ENCODE results near the gene IL31RA. TPM values are rescaled to one million over a fixed set of nuclear protein-coding genes. Genes with fewer than 3 reads are reported as not detected.

The IL31RA gene
- total and polyA plus RNA-seq, 7 experiments from 2014 or later: 0.39 to 1.5 TPM; not detected in 5

DNA sequence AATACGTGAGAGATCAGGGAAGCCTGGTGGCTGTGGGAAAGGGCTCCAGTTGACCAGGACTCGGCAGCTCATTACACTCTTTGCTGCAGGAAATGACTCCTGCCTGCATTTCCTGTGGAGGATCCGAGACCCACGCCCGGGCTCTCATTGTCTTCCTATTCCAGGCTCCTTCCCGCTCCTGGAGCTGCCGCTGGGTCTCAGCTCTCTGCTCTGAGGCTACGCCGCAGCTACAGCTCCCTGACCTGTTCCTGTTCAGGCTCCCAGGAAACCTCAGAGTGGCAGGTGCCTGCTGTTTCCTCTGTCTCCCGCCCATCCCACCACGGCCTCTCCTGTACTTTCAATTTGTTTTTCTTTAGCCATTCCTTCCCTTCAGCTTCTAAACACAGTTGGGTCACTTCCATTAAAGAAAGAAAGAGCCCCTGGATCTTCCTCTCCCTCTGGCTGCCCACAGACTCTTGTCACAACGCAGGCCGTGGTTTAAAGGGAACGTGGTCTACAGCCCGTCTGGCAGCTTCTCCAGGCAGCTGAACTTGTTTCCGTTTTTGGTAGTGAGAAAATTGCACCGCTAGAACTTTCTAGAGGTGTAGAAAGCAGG lies 72.1 kb downstream of the IL31RA start:
- Mint-ChIP-seq H3K27me3 (no peaks in the 10 kb centered on the region), H3K4me1 (peaks cover 16 to 37% (median 21%) of the 10 kb centered on the region in 7 donors), H3K36me3 (peaks cover 0 to 4% (median 0%) of the 10 kb centered on the region in 5 donors), H3K4me3 (peak overlapping the region; percentile 90 to 100 (median 94)), H3K27ac (peak overlapping the region; percentile 5 to 93 (median 73)), H3K9me3 (peaks cover 0 to 5% (median 0%) of the 10 kb centered on the region in 11 donors)
- no peaks in the 10 kb centered on the region for H3K27me3 ChIP-seq (ENCODE audit: control insufficient read depth in 2 of 2, insufficient read depth in 2 of 2, low read length in 2 of 2)
- ChIA-PET POLR2A (interaction anchor here (0.8 to 1.8 kb wide), 2 partner anchors 9 to 1252 kb away, joined by 4 read pairs; no protein-coding TSS in a partner anchor), CTCF (interaction anchor here (1.4 kb wide), 1 partner anchor 13 kb away, joined by 5 read pairs; no protein-coding TSS in a partner anchor)
- H3K4me1 ChIP-seq (ENCODE audit: control insufficient read depth in 2 of 2, insufficient read depth in 2 of 2, low read length in 2 of 2): peaks cover 7 to 9% of the 10 kb centered on the region in 2 donors
- peak overlapping the region; percentile 25 for H3K27ac ChIP-seq (ENCODE audit: low read depth, low read length)
- no peaks in the 10 kb centered on the region for H3K36me3 ChIP-seq (ENCODE audit: control insufficient read depth in 2 of 3, insufficient read depth in 3 of 3, low read length in 3 of 3)
- H3K9me3 ChIP-seq (ENCODE audit: control insufficient read depth in 2 of 3, low read length in 3 of 3): no peaks in the 10 kb centered on the region
- H3K4me3 ChIP-seq (ENCODE audit: low read length): peak overlapping the region; percentile 69
- intact Hi-C loops (cut with micrococcal nuclease): loop anchor here in 1 of 2 donors (5.0 kb wide), 1 partner anchor 211 kb away; the partner anchor contains the start of gene SLC38A9
- DNase-seq (peak in 1 of 9 donors; percentile 30), ATAC-seq (peak; percentile 64)

DNA sequence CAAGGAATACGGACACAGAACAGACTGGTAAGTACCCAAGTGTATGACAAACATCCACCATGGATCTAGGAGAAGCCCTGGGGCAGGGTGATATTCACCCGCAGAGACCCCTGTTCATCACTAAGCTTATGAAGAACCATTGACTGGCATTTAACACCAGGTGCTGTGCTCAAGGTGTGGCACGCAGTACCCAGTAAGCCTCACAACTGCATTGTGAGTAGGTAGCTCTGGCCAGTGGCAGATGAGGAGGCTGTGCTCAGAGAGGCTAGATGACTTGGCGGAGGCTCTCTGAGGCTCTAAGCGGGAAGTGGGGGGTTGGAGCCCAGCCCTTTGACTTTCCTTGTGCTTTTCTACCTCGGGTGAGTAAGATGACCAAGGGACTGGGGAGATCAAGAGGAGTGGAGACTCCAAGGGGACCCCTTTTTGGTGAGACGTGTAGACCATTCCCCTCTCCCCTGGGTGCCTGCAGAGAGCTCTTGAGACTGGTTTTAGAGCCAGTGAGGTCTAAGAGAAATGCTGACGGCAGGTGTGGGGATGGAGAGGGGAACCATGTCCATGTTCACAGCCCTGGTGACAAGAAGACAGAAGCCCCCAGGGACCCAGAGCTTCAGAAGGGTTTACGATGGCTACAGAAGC lies 72.8 kb downstream of the IL31RA start:
- intact Hi-C loops (cut with micrococcal nuclease): loop anchor here in 1 of 2 donors (5.0 kb wide), 1 partner anchor 212 kb away; the partner anchor contains the start of gene SLC38A9
- Mint-ChIP-seq H3K4me1 (peaks cover 16 to 31% (median 21%) of the 10 kb centered on the region in 7 donors), H3K27me3 (no peaks in the 10 kb centered on the region), H3K27ac (peak overlapping the region in 3 of 9 donors; percentile 43 to 93 (median 87)), H3K4me3 (peak overlapping the region; percentile 90 to 100 (median 94)), H3K36me3 (peaks cover 0 to 4% (median 0%) of the 10 kb centered on the region in 5 donors), H3K9me3 (peaks cover 0 to 5% (median 0%) of the 10 kb centered on the region in 11 donors)
- CTCF ChIA-PET: interaction anchor here (1.4 kb wide), 1 partner anchor 12 kb away, joined by 5 read pairs; no protein-coding TSS in a partner anchor
- Histone ChIP-seq H3K4me3 (ENCODE audit: low read length) (no peak overlapping the region), H3K27ac (ENCODE audit: low read depth, low read length) (no peak overlapping the region), H3K4me1 (ENCODE audit: control insufficient read depth in 2 of 2, insufficient read depth in 2 of 2, low read length in 2 of 2) (peaks cover 7 to 9% of the 10 kb centered on the region in 2 donors), H3K27me3 (ENCODE audit: control insufficient read depth in 2 of 2, insufficient read depth in 2 of 2, low read length in 2 of 2) (no peaks in the 10 kb centered on the region), H3K36me3 (ENCODE audit: control insufficient read depth in 2 of 3, insufficient read depth in 3 of 3, low read length in 3 of 3) (no peaks in the 10 kb centered on the region), H3K9me3 (ENCODE audit: control insufficient read depth in 2 of 3, low read length in 3 of 3) (no peaks in the 10 kb centered on the region)
- POLR2A ChIA-PET: interaction anchor here (1.8 kb wide), 1 partner anchor 8 kb away, joined by 4 read pairs; no protein-coding TSS in a partner anchor
- ATAC-seq (peak; percentile 16), DNase-seq (no peak)

DNA sequence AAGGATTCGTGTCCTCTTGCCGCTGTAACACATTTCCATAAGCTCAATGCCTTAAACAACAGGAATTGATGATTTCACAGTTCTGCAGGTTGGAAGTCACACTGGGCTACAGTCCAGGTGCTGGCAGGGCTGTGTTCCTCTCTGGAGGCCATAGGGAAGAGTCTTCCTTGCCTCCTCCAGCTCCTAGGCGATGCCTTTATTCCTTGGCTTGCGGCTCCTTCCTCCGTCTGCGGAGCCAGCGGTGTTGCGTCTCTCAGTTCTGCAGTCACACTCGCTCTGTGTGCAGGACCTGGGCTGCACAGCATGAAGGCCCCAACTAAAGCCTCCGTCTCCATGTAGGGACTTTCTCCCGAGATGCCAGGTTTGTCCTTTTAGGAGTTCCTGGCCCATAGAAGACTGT lies 73.6 kb downstream of the IL31RA start:
- Histone ChIP-seq H3K27ac (ENCODE audit: low read depth, low read length) (no peak overlapping the region), H3K9me3 (ENCODE audit: control insufficient read depth in 2 of 3, low read length in 3 of 3) (no peaks in the 10 kb centered on the region), H3K4me1 (ENCODE audit: control insufficient read depth in 2 of 2, insufficient read depth in 2 of 2, low read length in 2 of 2) (peaks cover 7 to 9% of the 10 kb centered on the region in 2 donors), H3K36me3 (ENCODE audit: control insufficient read depth in 2 of 3, insufficient read depth in 3 of 3, low read length in 3 of 3) (no peaks in the 10 kb centered on the region), H3K4me3 (ENCODE audit: low read length) (no peak overlapping the region), H3K27me3 (ENCODE audit: control insufficient read depth in 2 of 2, insufficient read depth in 2 of 2, low read length in 2 of 2) (no peaks in the 10 kb centered on the region)
- ChIA-PET POLR2A (no interaction called here), CTCF (no interaction called here)
- DNase-seq (no peak), ATAC-seq (no peak)
- Mint-ChIP-seq H3K27me3 (no peaks in the 10 kb centered on the region), H3K9me3 (peaks cover 0 to 5% (median 0%) of the 10 kb centered on the region in 11 donors), H3K27ac (no peak overlapping the region), H3K4me1 (peaks cover 9 to 24% (median 14%) of the 10 kb centered on the region in 7 donors), H3K4me3 (peak overlapping the region in 4 of 10 donors; percentile 3 to 71 (median 15)), H3K36me3 (no peaks in the 10 kb centered on the region)
- intact Hi-C loops (cut with micrococcal nuclease): loop anchor here in 1 of 2 donors (5.0 kb wide), 1 partner anchor 212 kb away; the partner anchor contains the start of gene SLC38A9

DNA sequence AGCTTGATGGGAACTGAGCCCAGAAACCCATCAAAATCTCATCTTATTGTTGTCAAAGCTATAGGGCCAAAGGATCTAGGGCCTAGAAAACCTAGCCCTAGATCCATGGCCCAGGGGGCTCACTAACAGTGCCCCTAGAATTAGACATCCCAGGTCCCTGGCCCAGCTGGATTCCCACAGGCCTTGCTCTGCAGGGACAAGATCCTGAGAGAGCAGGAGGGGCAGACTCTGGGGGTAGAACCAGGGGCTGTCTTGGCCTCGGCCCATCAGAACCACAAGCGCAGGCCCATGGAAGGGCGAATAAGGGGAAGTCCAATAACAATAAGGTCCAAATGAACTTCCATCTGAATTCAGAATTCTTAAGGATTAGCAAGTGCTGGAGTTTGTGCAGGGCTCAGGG lies 74.0 kb downstream of the IL31RA start:
- DNase-seq (no peak), ATAC-seq (no peak)
- peaks cover 7 to 9% of the 10 kb centered on the region in 2 donors for H3K4me1 ChIP-seq (ENCODE audit: control insufficient read depth in 2 of 2, insufficient read depth in 2 of 2, low read length in 2 of 2)
- ChIA-PET CTCF (no interaction called here), POLR2A (no interaction called here)
- intact Hi-C loops (cut with micrococcal nuclease): no loop called here
- H3K27me3 Mint-ChIP-seq: no peaks in the 10 kb centered on the region
- peak overlapping the region in 2 of 10 donors; percentile 17 to 71 for H3K4me3 Mint-ChIP-seq
- no peaks in the 10 kb centered on the region for H3K27me3 ChIP-seq (ENCODE audit: control insufficient read depth in 2 of 2, insufficient read depth in 2 of 2, low read length in 2 of 2)
- H3K9me3 ChIP-seq (ENCODE audit: control insufficient read depth in 2 of 3, low read length in 3 of 3): no peaks in the 10 kb centered on the region
- H3K36me3 ChIP-seq (ENCODE audit: control insufficient read depth in 2 of 3, insufficient read depth in 3 of 3, low read length in 3 of 3): no peaks in the 10 kb centered on the region
- no peak overlapping the region for H3K27ac ChIP-seq (ENCODE audit: low read depth, low read length)
- H3K4me1 Mint-ChIP-seq: peaks cover 9 to 19% (median 13%) of the 10 kb centered on the region in 7 donors
- H3K27ac Mint-ChIP-seq: no peak overlapping the region
- H3K4me3 ChIP-seq (ENCODE audit: low read length): no peak overlapping the region
- peaks cover 0 to 5% (median 0%) of the 10 kb centered on the region in 11 donors for H3K9me3 Mint-ChIP-seq
- no peaks in the 10 kb centered on the region for H3K36me3 Mint-ChIP-seq

DNA sequence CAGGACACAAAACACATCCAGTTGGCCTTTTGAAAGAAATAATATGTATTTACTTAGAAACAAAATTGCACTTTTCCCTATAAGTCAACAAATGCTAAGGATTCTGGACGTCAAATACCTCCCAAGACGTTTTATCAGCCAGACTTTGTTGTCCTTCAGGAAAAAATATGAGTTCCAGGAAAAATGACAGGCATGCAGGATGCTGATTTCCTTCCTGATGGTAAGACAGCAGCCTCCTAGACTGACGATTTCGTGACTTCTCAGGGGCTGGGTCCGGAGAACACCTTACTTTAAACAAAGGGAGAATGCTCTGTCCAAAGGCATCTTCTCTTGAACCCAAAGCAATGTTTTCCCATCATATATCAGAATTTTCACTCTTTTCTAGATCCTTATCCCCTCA lies 74.6 kb downstream of the IL31RA start:
- ATAC-seq (no peak), DNase-seq (no peak)
- Histone ChIP-seq H3K27ac (ENCODE audit: low read depth, low read length) (no peak overlapping the region), H3K4me3 (ENCODE audit: low read length) (no peak overlapping the region), H3K4me1 (ENCODE audit: control insufficient read depth in 2 of 2, insufficient read depth in 2 of 2, low read length in 2 of 2) (peaks cover 7 to 9% of the 10 kb centered on the region in 2 donors), H3K36me3 (ENCODE audit: control insufficient read depth in 2 of 3, insufficient read depth in 3 of 3, low read length in 3 of 3) (no peaks in the 10 kb centered on the region), H3K9me3 (ENCODE audit: control insufficient read depth in 2 of 3, low read length in 3 of 3) (no peaks in the 10 kb centered on the region), H3K27me3 (ENCODE audit: control insufficient read depth in 2 of 2, insufficient read depth in 2 of 2, low read length in 2 of 2) (no peaks in the 10 kb centered on the region)
- Mint-ChIP-seq H3K27me3 (no peaks in the 10 kb centered on the region), H3K4me3 (no peak overlapping the region), H3K36me3 (no peaks in the 10 kb centered on the region), H3K4me1 (peaks cover 10 to 16% (median 14%) of the 10 kb centered on the region in 7 donors), H3K9me3 (peaks cover 0 to 5% (median 0%) of the 10 kb centered on the region in 11 donors), H3K27ac (no peak overlapping the region)
- ChIA-PET POLR2A (no interaction called here), CTCF (interaction anchor here (0.8 kb wide), 1 partner anchor 12 kb away, joined by 3 read pairs; no protein-coding TSS in a partner anchor)
- intact Hi-C loops (cut with micrococcal nuclease): no loop called here

DNA sequence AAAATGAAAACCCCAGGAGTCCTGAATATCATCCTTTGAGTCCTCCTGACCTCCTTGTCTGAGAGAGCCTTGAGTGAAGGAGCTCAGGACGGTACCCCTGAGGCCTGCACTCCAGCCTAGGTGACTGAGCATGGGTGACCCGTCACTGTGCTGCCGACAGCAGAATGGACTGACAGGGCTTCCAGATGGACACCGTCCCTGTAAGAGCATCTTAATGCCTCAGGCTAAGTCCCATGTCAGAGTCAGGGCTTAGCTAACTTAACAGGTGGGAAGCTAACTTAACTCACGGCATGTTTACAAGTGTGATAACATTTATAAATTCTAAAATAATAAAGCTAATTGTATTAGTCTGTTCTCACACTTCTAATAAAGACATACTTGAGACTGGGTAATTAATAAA lies 75.3 kb downstream of the IL31RA start:
- POLR2A ChIA-PET: interaction anchor here (1.1 kb wide), 1 partner anchor 400 kb away, joined by 4 read pairs; no protein-coding TSS in a partner anchor
- H3K27ac Mint-ChIP-seq: no peak overlapping the region
- H3K4me1 Mint-ChIP-seq: peaks cover 12 to 16% (median 14%) of the 10 kb centered on the region in 7 donors
- H3K36me3 Mint-ChIP-seq: no peaks in the 10 kb centered on the region
- H3K9me3 Mint-ChIP-seq: peaks cover 0 to 5% (median 0%) of the 10 kb centered on the region in 11 donors
- Histone ChIP-seq H3K9me3 (ENCODE audit: control insufficient read depth in 2 of 3, low read length in 3 of 3) (no peaks in the 10 kb centered on the region), H3K27me3 (ENCODE audit: control insufficient read depth in 2 of 2, insufficient read depth in 2 of 2, low read length in 2 of 2) (no peaks in the 10 kb centered on the region), H3K4me1 (ENCODE audit: control insufficient read depth in 2 of 2, insufficient read depth in 2 of 2, low read length in 2 of 2) (peaks cover 7 to 9% of the 10 kb centered on the region in 2 donors), H3K27ac (ENCODE audit: low read depth, low read length) (no peak overlapping the region), H3K4me3 (ENCODE audit: low read length) (no peak overlapping the region), H3K36me3 (ENCODE audit: control insufficient read depth in 2 of 3, insufficient read depth in 3 of 3, low read length in 3 of 3) (no peaks in the 10 kb centered on the region)
- CTCF ChIA-PET: interaction anchor here (0.8 kb wide), 1 partner anchor 11 kb away, joined by 3 read pairs; no protein-coding TSS in a partner anchor
- H3K4me3 Mint-ChIP-seq: no peak overlapping the region
- no peaks in the 10 kb centered on the region for H3K27me3 Mint-ChIP-seq
- intact Hi-C loops (cut with micrococcal nuclease): no loop called here
- ATAC-seq: no peak
- no peak for DNase-seq

All from naive thymus-derived CD4-positive, alpha-beta T cell (primary cell).